ENCODE measurements around the gene MAD1L1.

The MAD1L1 gene

GRCh38 chr7:2104107-2104710 is 128.5 kb downstream of the MAD1L1 start:
- H3K9ac ChIP-seq (ENCODE audit: low read depth, low read length) = peak overlapping the region; percentile 53; the same call in 1 of the 2 replicates
- H3K36me3 ChIP-seq (ENCODE audit: insufficient read depth, low read length) = no peaks in the 10 kb centered on the region
- H3K4me1 ChIP-seq (ENCODE audit: insufficient read depth, low read length) = peaks cover 19% of the 10 kb centered on the region
- no peaks in the 10 kb centered on the region for H3K9me3 ChIP-seq (ENCODE audit: insufficient read depth, low read depth, low read length)
- no peak overlapping the region for H3K4me3 ChIP-seq (ENCODE audit: low read length)
- WGBS = 61% methylated on average over 27 of the region's 27 CpGs
- H3K27me3 ChIP-seq (ENCODE audit: insufficient read depth, low read length) = no peaks in the 10 kb centered on the region
- peak overlapping the region; percentile 28; the same call in 1 of the 2 replicates for H3K27ac ChIP-seq (ENCODE audit: low read depth, low read length)

DNA sequence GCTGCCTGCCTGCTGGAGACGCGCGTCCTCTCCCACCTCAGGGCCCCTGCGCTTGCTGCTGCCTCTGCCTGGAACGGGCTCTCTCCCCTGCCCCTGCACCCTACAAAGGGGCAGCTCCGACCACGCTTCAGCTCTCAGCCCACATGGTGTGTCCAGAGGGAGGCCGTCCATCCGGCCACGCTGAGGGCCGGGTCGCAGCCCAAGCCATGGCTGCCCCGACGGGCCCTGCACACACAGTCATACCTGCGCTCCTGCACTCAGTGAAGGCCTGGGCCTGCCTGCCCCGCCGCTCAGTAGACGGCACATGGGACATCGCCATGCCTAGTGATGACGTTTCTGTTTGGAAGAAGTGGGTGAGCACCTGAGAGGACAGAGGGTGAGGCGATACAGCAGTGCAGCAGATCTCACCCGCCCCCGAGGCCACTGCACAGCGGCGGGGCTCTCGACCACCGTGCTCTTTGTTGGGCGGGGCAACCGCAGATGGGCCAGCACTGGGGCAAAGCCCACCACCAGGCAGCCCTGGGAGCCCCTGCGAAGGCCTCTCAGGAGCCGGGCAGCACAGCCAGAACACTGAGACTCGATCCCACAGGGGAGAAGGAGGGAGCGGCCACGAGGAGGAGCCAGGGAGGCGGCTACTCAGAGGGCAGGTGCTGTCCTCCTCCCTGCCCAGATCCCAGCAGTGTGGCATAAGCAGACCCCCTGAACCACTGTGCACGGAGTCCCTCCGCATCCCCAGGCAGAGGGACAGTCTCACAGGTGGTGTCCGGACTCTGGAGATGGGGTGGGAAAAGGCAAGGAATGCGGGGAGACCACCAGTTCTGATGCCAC is 129.5 kb downstream of the MAD1L1 start:
- peak overlapping the region; percentile 16 for H3K9ac ChIP-seq (ENCODE audit: low read depth, low read length)
- H3K36me3 ChIP-seq (ENCODE audit: insufficient read depth, low read length) = no peaks in the 10 kb centered on the region
- WGBS = 93% methylated on average over 39 of the region's 39 CpGs
- H3K4me1 ChIP-seq (ENCODE audit: insufficient read depth, low read length) = peaks cover 19% of the 10 kb centered on the region
- H3K4me3 ChIP-seq (ENCODE audit: low read length) = no peak overlapping the region
- no peaks in the 10 kb centered on the region for H3K9me3 ChIP-seq (ENCODE audit: insufficient read depth, low read depth, low read length)
- H3K27ac ChIP-seq (ENCODE audit: low read depth, low read length) = peak overlapping the region; percentile 28; the same call in 1 of the 2 replicates
- no peaks in the 10 kb centered on the region for H3K27me3 ChIP-seq (ENCODE audit: insufficient read depth, low read length)

GRCh38 chr7:2102375-2102723 is 130.4 kb downstream of the MAD1L1 start:
- Histone ChIP-seq H3K4me1 (ENCODE audit: insufficient read depth, low read length) (peaks cover 16% of the 10 kb centered on the region), H3K27me3 (ENCODE audit: insufficient read depth, low read length) (no peaks in the 10 kb centered on the region), H3K9ac (ENCODE audit: low read depth, low read length) (no peak overlapping the region), H3K9me3 (ENCODE audit: insufficient read depth, low read depth, low read length) (no peaks in the 10 kb centered on the region), H3K4me3 (ENCODE audit: low read length) (no peak overlapping the region), H3K36me3 (ENCODE audit: insufficient read depth, low read length) (no peaks in the 10 kb centered on the region), H3K27ac (ENCODE audit: low read depth, low read length) (no peak overlapping the region)
- WGBS = 96% methylated on average over 7 of the region's 7 CpGs

DNA sequence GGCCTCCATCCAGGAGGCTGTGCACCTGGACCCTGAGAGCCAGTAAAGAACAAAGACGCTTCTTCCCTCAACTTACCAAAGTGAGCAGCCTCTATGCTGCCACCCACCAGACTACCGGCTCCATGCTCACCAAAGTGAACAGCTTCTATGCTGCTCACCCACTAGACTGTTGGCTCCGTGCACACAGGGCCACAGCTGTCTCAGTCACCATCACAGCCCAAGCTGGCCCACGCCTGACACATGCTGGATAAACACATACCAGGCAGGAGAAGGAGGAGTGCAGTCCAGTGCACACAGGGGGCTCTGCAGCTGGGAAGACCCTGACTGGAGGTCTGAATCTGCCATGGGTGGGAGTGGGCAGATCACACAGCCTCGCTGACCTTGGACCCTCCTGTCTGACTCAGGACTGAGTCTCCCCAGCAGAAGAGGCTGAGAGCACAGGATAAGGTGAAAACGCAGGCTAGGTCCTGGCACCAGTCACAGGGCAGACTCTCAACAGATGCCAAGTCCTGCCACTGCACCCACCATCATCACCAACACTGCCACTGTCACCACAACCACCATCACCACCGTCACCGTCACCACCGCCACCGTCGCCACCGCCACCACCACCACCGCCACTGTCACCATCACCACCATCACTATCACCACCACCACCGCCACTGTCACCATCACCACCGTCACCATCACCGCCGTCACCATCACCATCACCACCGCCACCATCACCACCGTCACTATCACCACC is 130.9 kb downstream of the MAD1L1 start:
- Histone ChIP-seq H3K4me1 (ENCODE audit: insufficient read depth, low read length) (peaks cover 15% of the 10 kb centered on the region), H3K27ac (ENCODE audit: low read depth, low read length) (no peak overlapping the region), H3K36me3 (ENCODE audit: insufficient read depth, low read length) (no peaks in the 10 kb centered on the region), H3K9ac (ENCODE audit: low read depth, low read length) (no peak overlapping the region), H3K9me3 (ENCODE audit: insufficient read depth, low read depth, low read length) (no peaks in the 10 kb centered on the region), H3K4me3 (ENCODE audit: low read length) (no peak overlapping the region), H3K27me3 (ENCODE audit: insufficient read depth, low read length) (no peaks in the 10 kb centered on the region)
- 91% methylated on average over 19 of the region's 19 CpGs for WGBS

- Histone ChIP-seq H3K4me3 (ENCODE audit: low read length) (no peak overlapping the region), H3K36me3 (ENCODE audit: insufficient read depth, low read length) (no peaks in the 10 kb centered on the region), H3K9me3 (ENCODE audit: insufficient read depth, low read depth, low read length) (no peaks in the 10 kb centered on the region), H3K4me1 (ENCODE audit: insufficient read depth, low read length) (peaks cover 14% of the 10 kb centered on the region), H3K27ac (ENCODE audit: low read depth, low read length) (no peak overlapping the region), H3K27me3 (ENCODE audit: insufficient read depth, low read length) (no peaks in the 10 kb centered on the region), H3K9ac (ENCODE audit: low read depth, low read length) (no peak overlapping the region)
- WGBS = 85% methylated on average over 31 of the region's 31 CpGs
Measured at GRCh38 chr7:2100278-2101208, 132.2 kb downstream of the MAD1L1 start.

GRCh38 chr7:2099048-2099957 is 133.4 kb downstream of the MAD1L1 start:
- 87% methylated on average over 29 of the region's 29 CpGs for WGBS
- Histone ChIP-seq H3K36me3 (ENCODE audit: insufficient read depth, low read length) (no peaks in the 10 kb centered on the region), H3K4me1 (ENCODE audit: insufficient read depth, low read length) (peaks cover 8% of the 10 kb centered on the region), H3K4me3 (ENCODE audit: low read length) (no peak overlapping the region), H3K27me3 (ENCODE audit: insufficient read depth, low read length) (no peaks in the 10 kb centered on the region), H3K9me3 (ENCODE audit: insufficient read depth, low read depth, low read length) (no peaks in the 10 kb centered on the region), H3K27ac (ENCODE audit: low read depth, low read length) (0 out of 2 replicates have a peak overlapping the region, but pooled peaks have one; percentile 25), H3K9ac (ENCODE audit: low read depth, low read length) (no peak overlapping the region)

DNA sequence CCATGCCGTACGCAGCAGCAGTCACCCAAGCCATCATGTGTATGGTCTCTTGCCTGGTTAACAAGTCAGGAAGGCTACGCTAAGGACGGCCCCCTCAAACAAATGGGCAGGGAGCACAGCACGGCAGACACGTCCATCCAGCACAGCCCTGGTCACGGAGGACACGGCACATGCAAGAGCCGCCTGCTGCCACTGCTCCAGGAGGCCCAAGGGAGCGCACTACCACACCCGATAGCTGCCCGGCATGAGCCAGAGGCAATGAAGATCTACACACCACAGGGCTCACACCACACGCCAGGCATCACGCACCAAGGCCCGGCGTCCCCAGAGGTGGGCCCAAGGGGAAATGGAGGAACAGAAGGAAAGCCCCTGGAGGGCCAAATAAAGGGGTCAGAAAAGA is 134.2 kb downstream of the MAD1L1 start:
- Histone ChIP-seq H3K9me3 (ENCODE audit: insufficient read depth, low read depth, low read length) (no peaks in the 10 kb centered on the region), H3K4me1 (ENCODE audit: insufficient read depth, low read length) (peaks cover under 1% of the 10 kb centered on the region; the same call in 1 of the 2 replicates), H3K36me3 (ENCODE audit: insufficient read depth, low read length) (no peaks in the 10 kb centered on the region), H3K4me3 (ENCODE audit: low read length) (no peak overlapping the region), H3K9ac (ENCODE audit: low read depth, low read length) (no peak overlapping the region), H3K27ac (ENCODE audit: low read depth, low read length) (no peak overlapping the region), H3K27me3 (ENCODE audit: insufficient read depth, low read length) (no peaks in the 10 kb centered on the region)
- 92% methylated on average over 16 of the region's 16 CpGs for WGBS

DNA sequence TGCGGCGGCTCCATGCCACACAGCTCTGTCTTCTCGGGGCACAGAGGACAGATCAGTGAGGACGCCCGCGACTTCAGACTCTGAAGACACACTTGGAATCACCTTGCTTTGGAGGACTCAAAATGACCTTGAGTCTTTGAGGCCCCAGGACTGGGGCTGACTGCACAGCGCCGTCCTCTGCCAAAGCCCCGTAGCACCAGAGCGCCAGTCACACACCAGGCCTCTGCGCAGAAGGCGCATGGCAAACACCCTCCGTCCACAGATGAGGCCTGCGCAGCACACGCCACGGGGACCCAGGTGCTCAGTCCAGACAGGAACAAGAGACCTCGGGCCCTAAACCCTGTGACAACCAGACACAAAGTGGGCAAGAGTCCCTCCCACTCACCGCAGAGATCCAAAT is 134.7 kb downstream of the MAD1L1 start:
- Histone ChIP-seq H3K9me3 (ENCODE audit: insufficient read depth, low read depth, low read length) (no peaks in the 10 kb centered on the region), H3K4me3 (ENCODE audit: low read length) (no peak overlapping the region), H3K9ac (ENCODE audit: low read depth, low read length) (no peak overlapping the region), H3K36me3 (ENCODE audit: insufficient read depth, low read length) (no peaks in the 10 kb centered on the region), H3K27me3 (ENCODE audit: insufficient read depth, low read length) (no peaks in the 10 kb centered on the region), H3K27ac (ENCODE audit: low read depth, low read length) (no peak overlapping the region), H3K4me1 (ENCODE audit: insufficient read depth, low read length) (no peaks in the 10 kb centered on the region)
- WGBS = 95% methylated on average over 18 of the region's 18 CpGs

DNA sequence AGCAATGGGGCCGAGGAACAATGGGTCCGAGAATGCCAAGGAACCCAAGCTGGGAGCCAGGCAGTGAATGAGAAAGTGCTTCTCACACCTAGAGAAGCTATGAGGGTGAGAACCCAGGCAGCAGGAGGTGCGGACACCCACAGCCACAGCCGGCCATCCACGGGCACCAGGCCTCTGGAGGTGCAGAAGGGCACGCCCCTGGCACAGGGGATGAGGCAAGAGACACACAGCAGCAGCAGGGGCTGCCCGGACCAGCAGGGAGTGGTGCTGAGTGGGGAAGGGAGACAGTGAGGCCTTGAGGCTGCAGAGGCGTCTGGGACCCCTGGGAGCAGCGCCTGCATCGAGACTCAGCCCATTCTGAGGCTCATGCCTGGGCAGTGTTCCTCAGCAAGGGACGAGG is 135.3 kb downstream of the MAD1L1 start:
- Histone ChIP-seq H3K27me3 (ENCODE audit: insufficient read depth, low read length) (no peaks in the 10 kb centered on the region), H3K27ac (ENCODE audit: low read depth, low read length) (no peak overlapping the region), H3K36me3 (ENCODE audit: insufficient read depth, low read length) (no peaks in the 10 kb centered on the region), H3K4me3 (ENCODE audit: low read length) (no peak overlapping the region), H3K4me1 (ENCODE audit: insufficient read depth, low read length) (no peaks in the 10 kb centered on the region), H3K9ac (ENCODE audit: low read depth, low read length) (no peak overlapping the region), H3K9me3 (ENCODE audit: insufficient read depth, low read depth, low read length) (no peaks in the 10 kb centered on the region)
- 94% methylated on average over 11 of the region's 11 CpGs for WGBS

Data from HUES64 (cell line).